Measurements from ENCODE around the gene EIF2D.

DNA sequence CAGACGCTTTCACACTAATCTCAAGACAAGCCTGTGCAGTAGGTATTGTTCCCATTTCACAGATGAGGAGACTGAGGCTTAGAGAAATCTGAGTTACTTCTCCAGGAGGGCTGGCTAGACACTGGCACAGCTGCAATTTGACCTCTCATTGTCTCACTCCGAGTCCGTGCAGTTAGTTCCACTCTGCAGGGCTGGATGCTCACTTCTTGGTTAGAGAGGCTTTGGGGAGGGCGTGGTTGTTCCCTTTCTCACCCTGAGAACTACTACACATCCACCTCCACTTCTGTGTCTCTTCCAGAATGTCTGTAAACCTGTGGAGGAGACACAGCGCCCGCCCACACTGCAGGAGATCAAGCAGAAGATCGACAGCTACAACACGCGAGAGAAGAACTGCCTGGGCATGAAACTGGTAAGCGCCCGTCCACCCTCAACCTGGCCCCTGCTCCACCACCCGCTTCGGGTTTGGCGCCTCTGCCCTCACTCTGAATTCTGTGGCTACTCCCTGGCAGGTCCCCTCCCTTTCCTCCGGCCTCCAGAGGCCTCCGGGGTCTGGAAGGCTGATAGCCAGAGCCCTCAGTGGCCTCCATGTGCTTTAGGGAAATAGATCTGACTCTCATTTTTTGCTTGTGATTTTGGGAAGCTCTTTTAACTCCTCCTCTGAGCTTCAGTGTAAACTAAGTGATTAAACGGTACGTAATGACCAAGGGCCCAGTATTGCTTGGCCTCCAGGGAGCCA is 29.1 kb downstream of the EIF2D start:
- TF ChIP-seq, protein P1, sequence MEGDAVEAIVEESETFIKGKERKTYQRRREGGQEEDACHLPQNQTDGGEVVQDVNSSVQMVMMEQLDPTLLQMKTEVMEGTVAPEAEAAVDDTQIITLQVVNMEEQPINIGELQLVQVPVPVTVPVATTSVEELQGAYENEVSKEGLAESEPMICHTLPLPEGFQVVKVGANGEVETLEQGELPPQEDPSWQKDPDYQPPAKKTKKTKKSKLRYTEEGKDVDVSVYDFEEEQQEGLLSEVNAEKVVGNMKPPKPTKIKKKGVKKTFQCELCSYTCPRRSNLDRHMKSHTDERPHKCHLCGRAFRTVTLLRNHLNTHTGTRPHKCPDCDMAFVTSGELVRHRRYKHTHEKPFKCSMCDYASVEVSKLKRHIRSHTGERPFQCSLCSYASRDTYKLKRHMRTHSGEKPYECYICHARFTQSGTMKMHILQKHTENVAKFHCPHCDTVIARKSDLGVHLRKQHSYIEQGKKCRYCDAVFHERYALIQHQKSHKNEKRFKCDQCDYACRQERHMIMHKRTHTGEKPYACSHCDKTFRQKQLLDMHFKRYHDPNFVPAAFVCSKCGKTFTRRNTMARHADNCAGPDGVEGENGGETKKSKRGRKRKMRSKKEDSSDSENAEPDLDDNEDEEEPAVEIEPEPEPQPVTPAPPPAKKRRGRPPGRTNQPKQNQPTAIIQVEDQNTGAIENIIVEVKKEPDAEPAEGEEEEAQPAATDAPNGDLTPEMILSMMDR (IDR thresholded peaks at IDR 0.05 in 2 of 3, conservative IDR thresholded peaks at IDR 0.05 in 1 of 3; ENCODE audit: insufficient read depth in 2 of 3, low read depth in 1 of 3, low read length in 3 of 3) = no peak
- no peak for TF ChIP-seq POLR2A (conservative IDR thresholded peaks at IDR 0.05)
- TF ChIP-seq HDAC6 (IDR thresholded peaks at IDR 0.05; ENCODE audit: low read depth, low read length) = no peak
- no peak for TF ChIP-seq RBM14 (IDR thresholded peaks at IDR 0.05; ENCODE audit: borderline replicate concordance, insufficient read depth, low read depth, low read length)
- no peak for TF ChIP-seq ZKSCAN8 (CRISPR knock-in tag; IDR thresholded peaks at IDR 0.05)
- TF ChIP-seq RUNX1 (IDR thresholded peaks at IDR 0.05; ENCODE audit: low read depth) = no peak
- TF ChIP-seq ZNF76 (CRISPR knock-in tag; IDR thresholded peaks at IDR 0.05; ENCODE audit: borderline replicate concordance) = no peak
- peak; percentile 85 for TF ChIP-seq HDAC2 (IDR thresholded peaks at IDR 0.05)
